ENCODE results near the gene CENPI.
"Not testable (repeated sequence)": the region's sequence is repeated elsewhere in the genome, so short reads cannot be mapped to it uniquely, and the experiment has no call there.

Gene CENPI

DNA sequence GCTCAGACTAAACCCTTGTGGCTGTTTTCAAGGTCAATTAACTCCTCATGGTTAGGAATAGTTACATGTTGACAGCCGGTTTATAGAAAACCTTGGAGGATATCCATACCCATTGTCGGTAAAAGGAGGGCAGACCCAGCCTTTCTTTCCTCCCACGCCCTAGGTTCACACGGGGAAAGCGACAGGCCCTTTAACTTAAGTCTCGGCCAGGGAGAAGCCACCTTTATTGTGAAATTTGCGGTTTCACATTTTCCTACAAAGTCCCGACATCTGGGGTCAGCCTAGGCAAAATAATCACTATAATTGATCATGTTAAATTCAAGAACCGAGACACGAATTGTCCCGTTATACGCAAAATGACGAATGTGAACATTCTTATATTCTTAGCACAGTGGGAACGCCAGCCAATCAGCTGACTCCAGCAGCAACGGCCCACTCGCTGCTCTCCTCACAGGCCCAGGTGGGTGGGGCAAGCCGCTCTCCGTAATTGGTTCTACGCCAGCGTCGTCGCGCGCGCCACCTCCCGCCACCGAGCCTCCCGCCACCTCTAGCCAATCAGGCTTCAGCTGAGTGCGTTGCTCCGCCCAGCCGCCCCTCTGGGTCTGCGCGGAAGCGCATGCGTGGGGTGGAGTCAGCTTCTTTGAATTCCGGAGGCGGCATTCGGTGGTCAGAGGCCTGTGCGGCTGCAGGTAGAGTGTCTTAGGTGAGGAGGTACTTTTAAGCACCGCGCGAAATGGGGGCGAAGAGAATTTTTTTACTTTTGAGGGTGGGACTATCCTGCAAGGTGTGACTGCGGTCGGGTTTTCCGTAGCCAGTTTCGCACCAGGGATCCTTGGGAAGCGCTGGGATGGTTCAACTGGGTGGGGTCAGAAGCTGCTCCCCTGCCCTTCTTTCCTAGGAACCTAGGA is at the start of gene CENPI:
TSS of gene CENPI (plus strand) at position 659 of the 908 bp plus-strand sequence. CDS start 2,867 bp downstream, outside the sequence.
- peak; percentile 82 for DNase-seq (ENCODE audit: low read depth)

DNA sequence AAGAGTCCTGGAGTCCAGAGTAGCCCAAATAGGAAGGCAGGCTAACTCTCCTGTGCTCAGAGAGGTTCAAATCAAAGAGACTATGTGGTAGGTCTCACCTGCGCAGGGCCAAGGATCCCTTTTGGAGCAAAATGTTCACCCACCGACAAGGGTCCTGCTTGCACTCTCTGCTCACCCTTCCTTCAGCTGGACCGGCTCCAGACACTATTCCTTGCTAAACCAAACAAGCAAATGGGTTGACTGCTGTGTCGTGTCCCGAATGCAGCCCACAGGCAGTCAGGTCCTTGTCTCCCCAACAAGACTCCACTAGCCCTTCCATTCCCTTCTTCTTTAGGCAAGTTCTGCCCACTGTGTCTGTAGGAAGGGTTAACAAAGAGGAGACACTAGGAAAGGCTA is 46.9 kb upstream of the CENPI start:
- no peak for DNase-seq (ENCODE audit: low read depth)

DNA sequence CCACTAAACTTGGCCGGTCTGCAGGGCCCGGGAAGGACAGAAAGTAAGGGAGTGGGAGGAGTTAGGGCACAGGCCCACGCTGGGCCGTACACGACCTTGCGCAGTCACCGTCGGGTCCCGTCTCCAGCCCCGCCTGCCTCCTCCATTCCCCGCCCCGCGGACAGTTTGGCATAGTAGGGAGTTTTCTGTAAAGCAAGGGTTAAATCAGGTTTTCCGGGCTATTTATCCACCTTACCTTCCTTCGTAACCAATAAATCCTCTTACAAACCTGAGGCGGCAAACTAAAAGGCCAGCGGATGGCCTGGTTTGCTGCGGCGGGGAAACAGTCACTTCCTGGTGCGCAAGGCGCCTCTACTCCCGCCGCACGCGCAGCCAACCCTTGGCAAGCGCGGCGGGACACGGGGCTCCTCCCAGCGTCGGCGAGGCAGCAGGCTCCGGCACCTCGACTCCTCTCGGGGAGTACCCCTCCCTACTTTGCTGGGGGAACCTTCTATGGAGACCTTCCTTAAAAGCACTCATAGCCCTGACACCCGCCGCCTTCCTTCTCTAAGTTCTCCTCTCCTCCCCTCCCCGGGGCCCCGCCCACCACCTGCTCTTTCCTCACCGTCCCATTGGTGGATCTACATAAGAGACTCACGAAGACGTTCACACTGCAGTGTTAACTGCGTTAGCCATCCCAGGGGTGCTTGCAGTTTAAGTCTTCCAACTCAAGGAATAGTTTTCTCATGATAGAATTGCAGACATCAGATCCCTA is 46.3 kb upstream of the CENPI start, which contains the start of gene TRMT2B:
TSS of gene TRMT2B (minus strand) at position 563 of the 754 bp plus-strand sequence. CDS start 9,822 bp downstream, outside the sequence.
- DNase-seq (ENCODE audit: low read depth): peak; percentile 23

DNA sequence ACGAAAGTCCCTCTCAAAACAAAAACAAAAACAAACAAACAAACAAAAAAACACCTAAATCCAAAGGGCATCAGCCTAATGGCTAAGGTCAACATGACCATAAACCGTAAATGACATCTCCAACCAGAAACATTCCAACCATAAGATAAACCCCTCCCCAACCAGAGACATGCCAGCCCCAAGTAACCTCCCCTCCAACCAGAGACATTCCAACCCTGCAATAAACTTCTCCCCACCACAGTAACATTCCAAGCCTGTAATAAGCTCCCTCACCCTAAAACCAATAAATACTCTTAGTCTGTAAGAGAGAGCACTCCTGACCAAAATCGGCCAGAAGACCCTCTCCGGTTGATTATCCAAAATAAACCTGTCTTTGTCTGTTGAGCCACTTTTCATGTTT is 41.5 kb upstream of the CENPI start:
- not testable (repeated sequence) for DNase-seq (ENCODE audit: low read depth)

DNA sequence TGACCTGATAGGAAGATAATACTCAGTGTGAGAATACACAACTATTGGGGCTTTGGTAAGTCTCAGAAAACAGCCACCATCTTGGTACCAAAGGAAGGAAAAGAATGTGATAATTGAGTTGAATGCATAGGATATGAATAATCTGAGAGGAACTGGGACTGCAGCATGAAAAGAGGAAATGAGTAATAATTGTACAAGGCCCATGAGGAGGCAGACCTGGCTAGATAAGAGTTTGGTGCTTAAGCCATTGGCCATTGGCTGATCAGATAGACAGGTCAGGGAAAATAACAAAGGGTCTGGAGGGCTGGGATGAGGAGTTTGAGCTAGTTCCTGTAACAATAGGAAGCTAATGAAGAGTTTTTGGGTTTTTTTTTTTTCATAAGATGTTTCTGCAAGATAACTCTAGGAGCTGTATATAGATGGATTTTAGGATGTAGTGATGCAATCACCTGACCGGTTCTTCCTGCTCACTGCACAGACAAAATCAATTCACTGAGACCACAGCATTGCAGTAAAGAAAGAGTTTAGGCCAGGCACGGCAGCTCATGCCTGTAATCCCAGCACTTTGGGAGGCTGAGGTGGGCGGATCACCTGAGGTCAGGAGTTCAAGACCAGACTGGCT is 40.8 kb upstream of the CENPI start:
- DNase-seq (ENCODE audit: low read depth): no peak

DNA sequence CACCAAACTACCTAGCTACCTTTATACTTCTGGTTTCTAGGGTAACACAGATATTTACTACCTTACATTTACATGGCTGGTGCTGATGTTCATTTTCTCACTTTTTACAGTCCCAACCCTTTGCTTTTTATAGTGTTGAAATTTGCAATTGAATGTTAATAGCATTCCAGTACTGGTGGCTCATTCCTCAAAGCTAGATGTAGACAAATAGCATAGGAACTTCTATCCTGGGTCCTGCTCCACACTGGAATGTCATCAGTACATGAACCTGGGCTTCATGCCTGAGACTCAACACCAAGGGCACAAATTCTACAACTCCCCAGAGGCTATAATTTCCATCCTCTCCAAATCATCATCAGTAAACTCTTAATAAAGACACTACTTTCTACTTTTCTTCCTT is 35.8 kb upstream of the CENPI start:
- DNase-seq (ENCODE audit: low read depth): no peak

GRCh38 chrX:101071582-101071981 is 26.4 kb upstream of the CENPI start:
- DNase-seq (ENCODE audit: low read depth): no peak

- DNase-seq (ENCODE audit: low read depth): no peak
Measured at GRCh38 chrX:101078716-101079598, 19.0 kb upstream of the CENPI start, which contains the start of gene TMEM35A. TMEM35A (plus strand) TSS chrX:101078879; CDS start chrX:101079003, 124 bp downstream.

- DNase-seq (ENCODE audit: low read depth): no peak
Measured at GRCh38 chrX:101079736-101080270, 18.2 kb upstream of the CENPI start.

- DNase-seq (ENCODE audit: low read depth): no peak
Measured at GRCh38 chrX:101080326-101081124, 17.5 kb upstream of the CENPI start.

GRCh38 chrX:101081231-101081630 is 16.8 kb upstream of the CENPI start:
- no peak for DNase-seq (ENCODE audit: low read depth)

- no peak for DNase-seq (ENCODE audit: low read depth)
Measured at GRCh38 chrX:101091817-101092216, 6.2 kb upstream of the CENPI start.

DNA sequence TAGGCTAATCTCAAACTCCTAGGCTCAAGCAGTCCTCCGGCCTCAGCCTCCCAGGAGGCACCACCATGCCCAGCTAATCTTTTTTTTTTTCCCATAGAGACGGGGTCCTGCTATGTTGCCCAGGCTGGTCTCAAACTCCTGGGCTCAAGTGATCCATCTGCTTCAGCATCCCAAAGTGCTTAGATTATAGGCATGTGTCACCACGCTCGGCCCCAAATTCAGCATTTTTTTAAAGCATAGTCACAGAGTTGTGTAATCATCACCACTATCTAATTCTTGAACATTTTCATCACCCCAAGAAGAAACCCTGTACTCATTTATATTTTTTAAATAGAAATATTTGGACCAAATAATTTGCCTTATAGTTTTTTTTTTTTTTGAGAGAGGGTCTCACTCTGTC is 10.3 kb downstream of the CENPI start:
- no peak for DNase-seq (ENCODE audit: low read depth)

GRCh38 chrX:101117701-101118100 is 19.7 kb downstream of the CENPI start:
- no peak for DNase-seq (ENCODE audit: low read depth)

- no peak for DNase-seq (ENCODE audit: low read depth)
Measured at GRCh38 chrX:101136235-101136634, 38.2 kb downstream of the CENPI start.
